Keratinocyte (primary cell): ENCODE data around the gene RFX8. TPM values are rescaled to one million over a fixed set of nuclear protein-coding genes. Genes with fewer than 3 reads are reported as not detected.

Experiments used
- DNase-seq: peaks from one replicate; pipeline ENCODE4 v3.0.0-alpha.2; 2011; ENCODE audit warnings: low read depth, missing footprints, low spot score
- FAIRE-seq: peaks from 2 replicates; lab custom pipeline; 2011; peaks lifted over from hg19 to GRCh38; lab: Jason Lieb, UNC
- H2AFZ ChIP-seq: 2 replicates; pipeline ENCODE4 v1.6.0; 2012; ENCODE audit warnings: low read length, control low read depth, inconsistent platforms; ENCODE audit not compliant: control insufficient read depth
- H3K27ac ChIP-seq: 2 replicates; pipeline ENCODE4 v1.5.1; 2011; ENCODE audit warnings: low read length; ENCODE audit not compliant: control insufficient read depth, insufficient read depth
- H3K27me3 ChIP-seq: 3 replicates; pipeline ENCODE4 v1.6.0; 2011; ENCODE audit warnings: low read length; ENCODE audit not compliant: control insufficient read depth, insufficient read depth; ENCODE audit errors: extremely low read depth
- H3K36me3 ChIP-seq, 2 experiments: 2 replicates in 1 of 2; 3 replicates in 1 of 2; pipeline ENCODE4 v1.5.1; 2011; ENCODE audit warnings: low read length in 2 of 2, mild to moderate bottlenecking in 1 of 2; ENCODE audit not compliant: control insufficient read depth in 2 of 2, insufficient read depth in 2 of 2; ENCODE audit errors: extremely low read depth in 1 of 2
- H3K4me1 ChIP-seq: 3 replicates; pipeline ENCODE4 v1.5.1; 2011; ENCODE audit warnings: low read length; ENCODE audit not compliant: control insufficient read depth, insufficient read depth; ENCODE audit errors: extremely low read depth
- H3K4me2 ChIP-seq: 3 replicates; pipeline ENCODE4 v1.6.0; 2011; ENCODE audit warnings: low read depth, low read length; ENCODE audit not compliant: control insufficient read depth, insufficient read depth; ENCODE audit errors: extremely low read depth
- H3K4me3 ChIP-seq, 3 experiments: fragments of 200-600 bp in 1 of 3; sonication (generic) in 1 of 3; 2 replicates in 2 of 3; 3 replicates in 1 of 3; pipeline ENCODE4 v1.5.1; 2011 to 2016; ENCODE audit warnings: low read length in 3 of 3, mild to moderate bottlenecking in 3 of 3, control low read depth in 2 of 3, inconsistent platforms in 1 of 3, low read depth in 1 of 3, mixed read lengths in 1 of 3, mixed run types in 1 of 3, moderate library complexity in 1 of 3; ENCODE audit not compliant: control insufficient read depth in 2 of 3, insufficient read depth in 2 of 3; ENCODE audit errors: extremely low read depth in 1 of 3
- H3K79me2 ChIP-seq: 2 replicates; pipeline ENCODE4 v1.6.0; 2012; ENCODE audit warnings: low read length; ENCODE audit not compliant: control insufficient read depth, insufficient read depth
- H3K9ac ChIP-seq: 3 replicates; pipeline ENCODE4 v1.6.0; 2011; ENCODE audit warnings: low read length; ENCODE audit not compliant: control insufficient read depth, insufficient read depth; ENCODE audit errors: extremely low read depth
- H3K9me1 ChIP-seq: 3 replicates; pipeline ENCODE4 v1.6.0; 2011; ENCODE audit warnings: low read length; ENCODE audit not compliant: control insufficient read depth, insufficient read depth; ENCODE audit errors: extremely low read depth
- H3K9me3 ChIP-seq: 2 replicates; pipeline ENCODE4 v1.5.1; 2012; ENCODE audit warnings: low read depth, low read length; ENCODE audit not compliant: control insufficient read depth
- H4K20me1 ChIP-seq: 3 replicates; pipeline ENCODE4 v1.6.0; 2011; ENCODE audit warnings: low read length; ENCODE audit not compliant: control insufficient read depth, insufficient read depth; ENCODE audit errors: extremely low read depth
- CTCF ChIP-seq, 3 experiments: IDR thresholded peaks in 1 of 3; conservative IDR thresholded peaks in 1 of 3; optimal IDR thresholded peaks in 1 of 3; 2 replicates in 2 of 3; 3 replicates in 1 of 3; pipeline versions ENCODE3 to v1.5.1; 2011; ENCODE audit warnings: low read length in 3 of 3, mild to moderate bottlenecking in 3 of 3, moderate library complexity in 2 of 3, control low read depth in 1 of 3, inconsistent platforms in 1 of 3; ENCODE audit not compliant: insufficient read depth in 2 of 3; ENCODE audit errors: extremely low read depth in 1 of 3
- EZH2 ChIP-seq: IDR thresholded peaks from one replicate; pipeline ENCODE4 v1.6.1; 2012; ENCODE audit warnings: inconsistent platforms, mild to moderate bottlenecking, low read length, moderate library complexity
- dilution Hi-C: fragments of 300-500 bp; cut with MboI; formaldehyde crosslinking; loops from one replicate; pipeline ENCODE4 v1.7.0; 2020; ENCODE audit warnings: low sequenced_read_pairs; ENCODE audit not compliant: extremely low pct_ligation_motif_present
- polyA plus RNA-seq, 5 experiments: library from polyadenylated mRNA; depleted of rRNA in 3 of 5; stranded (reverse) in 3 of 5; stranded (forward) in 1 of 5; unstranded in 1 of 5; fragments of >200 nt; gene quantifications; 1 replicate in 1 of 5; 2 replicates in 3 of 5; 3 replicates in 1 of 5; pipeline versions ENCODE4 v1.2.1 to v1.2.3, GENCODE V29; 2011 to 2012; ENCODE audit warnings: missing spikeins in 2 of 5, low read depth in 1 of 5, low replicate concordance in 1 of 5

RFX8 gene
- polyA plus RNA-seq, 1 donor (not counting 4 experiments of a cell fraction or from before 2014, with no cell fraction given), result 0.05 TPM

GRCh38 chr2:101410114-101410513, 64.8 kb downstream of the RFX8 start:
- Histone ChIP-seq H3K27ac (no peak overlapping the region), H3K9ac (no peak overlapping the region), H2AFZ (no peak overlapping the region), H3K79me2 (no peaks in the 10 kb centered on the region), H4K20me1 (no peaks in the 10 kb centered on the region), H3K4me2 (no peak overlapping the region), H3K4me1 (peaks cover 6% of the 10 kb centered on the region), H3K9me1 (no peaks in the 10 kb centered on the region), H3K9me3 (no peaks in the 10 kb centered on the region), H3K36me3 (no peaks in the 10 kb centered on the region), H3K27me3 (no peaks in the 10 kb centered on the region), H3K4me3 (no peak overlapping the region)
- dilution Hi-C loops, result no loop called here
- no peak for TF ChIP-seq CTCF (optimal IDR thresholded peaks at IDR 0.05 in 1 of 3, IDR thresholded peaks at IDR 0.05 in 1 of 3, conservative IDR thresholded peaks at IDR 0.05 in 1 of 3; ENCODE audit: extremely low read depth in 1 of 3, insufficient read depth in 2 of 3, low read length in 3 of 3)
- no peak for TF ChIP-seq EZH2
- DNase-seq, result no peak
- FAIRE-seq, result no peak

GRCh38 chr2:101409699-101410098, 65.2 kb downstream of the RFX8 start:
- DNase-seq, result no peak
- no peak overlapping the region for H3K4me2 ChIP-seq
- H3K27me3 ChIP-seq, result no peaks in the 10 kb centered on the region
- no peak for FAIRE-seq
- no peaks in the 10 kb centered on the region for H3K9me3 ChIP-seq
- H3K9ac ChIP-seq, result no peak overlapping the region
- no peak overlapping the region for H3K27ac ChIP-seq
- H4K20me1 ChIP-seq, result no peaks in the 10 kb centered on the region
- H3K36me3 ChIP-seq, result no peaks in the 10 kb centered on the region
- H3K79me2 ChIP-seq, result no peaks in the 10 kb centered on the region
- TF ChIP-seq EZH2, result no peak
- TF ChIP-seq CTCF (optimal IDR thresholded peaks at IDR 0.05 in 1 of 3, IDR thresholded peaks at IDR 0.05 in 1 of 3, conservative IDR thresholded peaks at IDR 0.05 in 1 of 3; ENCODE audit: extremely low read depth in 1 of 3, insufficient read depth in 2 of 3, low read length in 3 of 3), result peak in 1 of 3 experiments; percentile 18
- H2AFZ ChIP-seq, result no peak overlapping the region
- H3K4me1 ChIP-seq, result peaks cover 6% of the 10 kb centered on the region
- no peak overlapping the region for H3K4me3 ChIP-seq
- H3K9me1 ChIP-seq, result no peaks in the 10 kb centered on the region
- dilution Hi-C loops, result no loop called here
